ENCODE data around the gene ITGBL1. TPM values are rescaled to one million over a fixed set of nuclear protein-coding genes. Genes with fewer than 3 reads are reported as not detected.

Gene ITGBL1
- polyA plus RNA-seq, 3 donors: not detected

DNA sequence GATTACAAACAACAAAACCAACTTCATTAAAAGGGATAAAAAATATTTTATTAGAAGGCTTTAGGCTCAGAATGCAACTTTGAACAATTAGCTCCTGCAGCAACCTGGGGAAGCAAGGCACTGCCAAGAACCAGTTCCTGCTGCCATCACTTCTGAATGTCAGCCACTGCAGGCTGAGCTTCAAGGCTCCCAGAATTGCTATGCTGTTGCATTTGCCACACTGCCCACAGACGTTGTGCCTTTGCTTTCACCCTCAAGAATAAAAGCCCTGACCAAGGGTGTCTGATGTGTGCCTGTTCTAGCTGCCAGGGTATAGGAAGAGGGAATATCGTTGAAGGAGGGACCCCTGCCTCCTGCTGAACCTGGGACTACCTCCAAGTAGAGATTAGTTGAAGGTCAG, 238.4 kb downstream of the ITGBL1 start:
- intact Hi-C loops (cut with micrococcal nuclease): no loop called here
- no peaks in the 10 kb centered on the region for H3K4me1 Mint-ChIP-seq

GRCh38 chr13:101691341-101691860, 238.9 kb downstream of the ITGBL1 start:
- Mint-ChIP-seq H3K4me3 (no peak overlapping the region), H3K27ac (no peak overlapping the region), H3K4me1 (no peaks in the 10 kb centered on the region), H3K36me3 (no peaks in the 10 kb centered on the region), H3K27me3 (ENCODE audit: low read depth in 3 of 3) (no peaks in the 10 kb centered on the region), H3K9me3 (no peaks in the 10 kb centered on the region)
- intact Hi-C loops (cut with micrococcal nuclease): no loop called here
- H3K4me2 ChIP-seq (replicated peaks; ENCODE audit: extremely low read depth, low read length, poor library complexity, severe bottlenecking): no peak overlapping the region
- no peak overlapping the region for H3K9ac ChIP-seq (ENCODE audit: insufficient read depth, low read length, poor library complexity, severe bottlenecking)
- peaks cover 0 to 5% of the 10 kb centered on the region in 2 donors for H3K4me1 ChIP-seq (ENCODE audit: control insufficient read depth in 1 of 2, insufficient read depth in 2 of 2, low read length in 2 of 2)
- no peaks in the 10 kb centered on the region for H3K9me3 ChIP-seq (replicated peaks in 1 of 2; ENCODE audit: control insufficient read depth in 1 of 2, insufficient read depth in 1 of 2, low read length in 2 of 2)
- H3K36me3 ChIP-seq (replicated peaks in 1 of 2; ENCODE audit: control insufficient read depth in 1 of 2, insufficient read depth in 2 of 2, low read length in 2 of 2): no peaks in the 10 kb centered on the region
- H3K4me3 ChIP-seq (replicated peaks in 1 of 3; ENCODE audit: low read depth in 2 of 3, low read length in 3 of 3): no peak overlapping the region
- H3K27ac ChIP-seq (ENCODE audit: low read depth in 1 of 2, low read length in 2 of 2): no peak overlapping the region
- no peaks in the 10 kb centered on the region for H4K20me1 ChIP-seq (ENCODE audit: insufficient read depth, low read length)
- no peaks in the 10 kb centered on the region for H3K79me2 ChIP-seq (ENCODE audit: insufficient read depth, low read length)
- DNase-seq: no peak
- WGBS (ENCODE audit: insufficient coverage): no CpG with 5 or more reads among the region's 3 CpGs
- TF ChIP-seq CTCF (IDR thresholded peaks at IDR 0.05): no peak
- no peaks in the 10 kb centered on the region for H3K27me3 ChIP-seq (ENCODE audit: control insufficient read depth in 2 of 2, insufficient read depth in 2 of 2, low read length in 2 of 2)
- no peak overlapping the region for H2AFZ ChIP-seq (ENCODE audit: insufficient read depth, low read depth, low read length, poor library complexity, severe bottlenecking)

More for the DNA sequence above, 238.4 kb downstream of the ITGBL1 start:
- H3K27ac Mint-ChIP-seq: no peak overlapping the region
- H3K9me3 Mint-ChIP-seq: no peaks in the 10 kb centered on the region
- no peak overlapping the region for H3K4me3 ChIP-seq (replicated peaks in 1 of 3; ENCODE audit: low read depth in 2 of 3, low read length in 3 of 3)
- no peaks in the 10 kb centered on the region for H3K79me2 ChIP-seq (ENCODE audit: insufficient read depth, low read length)
- no peaks in the 10 kb centered on the region for H3K36me3 ChIP-seq (replicated peaks in 1 of 2; ENCODE audit: control insufficient read depth in 1 of 2, insufficient read depth in 2 of 2, low read length in 2 of 2)
- H3K36me3 Mint-ChIP-seq: no peaks in the 10 kb centered on the region
- no peak for TF ChIP-seq CTCF (IDR thresholded peaks at IDR 0.05)
- H3K4me3 Mint-ChIP-seq: no peak overlapping the region
- no peak for DNase-seq
- no peaks in the 10 kb centered on the region for H3K27me3 Mint-ChIP-seq (ENCODE audit: low read depth in 3 of 3)
- no peak overlapping the region for H3K9ac ChIP-seq (ENCODE audit: insufficient read depth, low read length, poor library complexity, severe bottlenecking)
- WGBS (ENCODE audit: insufficient coverage): 78% methylated on average over 1 of the region's 2 CpGs
- H3K4me2 ChIP-seq (replicated peaks; ENCODE audit: extremely low read depth, low read length, poor library complexity, severe bottlenecking): no peak overlapping the region
- H3K4me1 ChIP-seq (ENCODE audit: control insufficient read depth in 1 of 2, insufficient read depth in 2 of 2, low read length in 2 of 2): no peaks in the 10 kb centered on the region
- no peak overlapping the region for H2AFZ ChIP-seq (ENCODE audit: insufficient read depth, low read depth, low read length, poor library complexity, severe bottlenecking)
- H3K9me3 ChIP-seq (replicated peaks in 1 of 2; ENCODE audit: control insufficient read depth in 1 of 2, insufficient read depth in 1 of 2, low read length in 2 of 2): no peaks in the 10 kb centered on the region
- H3K27me3 ChIP-seq (ENCODE audit: control insufficient read depth in 2 of 2, insufficient read depth in 2 of 2, low read length in 2 of 2): no peaks in the 10 kb centered on the region
- no peak overlapping the region for H3K27ac ChIP-seq (ENCODE audit: low read depth in 1 of 2, low read length in 2 of 2)
- no peaks in the 10 kb centered on the region for H4K20me1 ChIP-seq (ENCODE audit: insufficient read depth, low read length)

Data from CD14-positive monocyte (primary cell).